Keratinocyte (primary cell): ENCODE measurements around the gene GIMAP8. TPM values are rescaled to one million over a fixed set of nuclear protein-coding genes. Genes with fewer than 3 reads are reported as not detected.

ENCODE experiments used
- DNase-seq: peaks from one replicate; pipeline ENCODE4 v3.0.0-alpha.2; 2011; ENCODE audit warnings: low read depth, missing footprints, low spot score
- FAIRE-seq: peaks from 2 replicates; lab custom pipeline; 2011; peaks lifted over from hg19 to GRCh38; lab: Jason Lieb, UNC
- H2AFZ ChIP-seq: 2 replicates; pipeline ENCODE4 v1.6.0; 2012; ENCODE audit warnings: low read length, control low read depth, inconsistent platforms; ENCODE audit not compliant: control insufficient read depth
- H3K27ac ChIP-seq: 2 replicates; pipeline ENCODE4 v1.5.1; 2011; ENCODE audit warnings: low read length; ENCODE audit not compliant: control insufficient read depth, insufficient read depth
- H3K27me3 ChIP-seq: 3 replicates; pipeline ENCODE4 v1.6.0; 2011; ENCODE audit warnings: low read length; ENCODE audit not compliant: control insufficient read depth, insufficient read depth; ENCODE audit errors: extremely low read depth
- H3K36me3 ChIP-seq, 2 experiments: 2 replicates in 1 of 2; 3 replicates in 1 of 2; pipeline ENCODE4 v1.5.1; 2011; ENCODE audit warnings: low read length in 2 of 2, mild to moderate bottlenecking in 1 of 2; ENCODE audit not compliant: control insufficient read depth in 2 of 2, insufficient read depth in 2 of 2; ENCODE audit errors: extremely low read depth in 1 of 2
- H3K4me1 ChIP-seq: 3 replicates; pipeline ENCODE4 v1.5.1; 2011; ENCODE audit warnings: low read length; ENCODE audit not compliant: control insufficient read depth, insufficient read depth; ENCODE audit errors: extremely low read depth
- H3K4me2 ChIP-seq: 3 replicates; pipeline ENCODE4 v1.6.0; 2011; ENCODE audit warnings: low read depth, low read length; ENCODE audit not compliant: control insufficient read depth, insufficient read depth; ENCODE audit errors: extremely low read depth
- H3K4me3 ChIP-seq, 3 experiments: fragments of 200-600 bp in 1 of 3; sonication (generic) in 1 of 3; 2 replicates in 2 of 3; 3 replicates in 1 of 3; pipeline ENCODE4 v1.5.1; 2011 to 2016; ENCODE audit warnings: low read length in 3 of 3, mild to moderate bottlenecking in 3 of 3, control low read depth in 2 of 3, inconsistent platforms in 1 of 3, low read depth in 1 of 3, mixed read lengths in 1 of 3, mixed run types in 1 of 3, moderate library complexity in 1 of 3; ENCODE audit not compliant: control insufficient read depth in 2 of 3, insufficient read depth in 2 of 3; ENCODE audit errors: extremely low read depth in 1 of 3
- H3K79me2 ChIP-seq: 2 replicates; pipeline ENCODE4 v1.6.0; 2012; ENCODE audit warnings: low read length; ENCODE audit not compliant: control insufficient read depth, insufficient read depth
- H3K9ac ChIP-seq: 3 replicates; pipeline ENCODE4 v1.6.0; 2011; ENCODE audit warnings: low read length; ENCODE audit not compliant: control insufficient read depth, insufficient read depth; ENCODE audit errors: extremely low read depth
- H3K9me1 ChIP-seq: 3 replicates; pipeline ENCODE4 v1.6.0; 2011; ENCODE audit warnings: low read length; ENCODE audit not compliant: control insufficient read depth, insufficient read depth; ENCODE audit errors: extremely low read depth
- H3K9me3 ChIP-seq: 2 replicates; pipeline ENCODE4 v1.5.1; 2012; ENCODE audit warnings: low read depth, low read length; ENCODE audit not compliant: control insufficient read depth
- H4K20me1 ChIP-seq: 3 replicates; pipeline ENCODE4 v1.6.0; 2011; ENCODE audit warnings: low read length; ENCODE audit not compliant: control insufficient read depth, insufficient read depth; ENCODE audit errors: extremely low read depth
- CTCF ChIP-seq, 3 experiments: IDR thresholded peaks in 1 of 3; conservative IDR thresholded peaks in 1 of 3; optimal IDR thresholded peaks in 1 of 3; 2 replicates in 2 of 3; 3 replicates in 1 of 3; pipeline versions ENCODE3 to v1.5.1; 2011; ENCODE audit warnings: low read length in 3 of 3, mild to moderate bottlenecking in 3 of 3, moderate library complexity in 2 of 3, control low read depth in 1 of 3, inconsistent platforms in 1 of 3; ENCODE audit not compliant: insufficient read depth in 2 of 3; ENCODE audit errors: extremely low read depth in 1 of 3
- EZH2 ChIP-seq: IDR thresholded peaks from one replicate; pipeline ENCODE4 v1.6.1; 2012; ENCODE audit warnings: inconsistent platforms, mild to moderate bottlenecking, low read length, moderate library complexity
- dilution Hi-C: fragments of 300-500 bp; cut with MboI; formaldehyde crosslinking; loops from one replicate; pipeline ENCODE4 v1.7.0; 2020; ENCODE audit warnings: low sequenced_read_pairs; ENCODE audit not compliant: extremely low pct_ligation_motif_present
- polyA plus RNA-seq, 5 experiments: library from polyadenylated mRNA; depleted of rRNA in 3 of 5; stranded (reverse) in 3 of 5; stranded (forward) in 1 of 5; unstranded in 1 of 5; fragments of >200 nt; gene quantifications; 1 replicate in 1 of 5; 2 replicates in 3 of 5; 3 replicates in 1 of 5; pipeline versions ENCODE4 v1.2.1 to v1.2.3, GENCODE V29; 2011 to 2012; ENCODE audit warnings: missing spikeins in 2 of 5, low read depth in 1 of 5, low replicate concordance in 1 of 5

The GIMAP8 gene
- polyA plus RNA-seq, 1 donor (not counting 4 experiments of a cell fraction or from before 2014, with no cell fraction given), result 0.26 TPM

DNA sequence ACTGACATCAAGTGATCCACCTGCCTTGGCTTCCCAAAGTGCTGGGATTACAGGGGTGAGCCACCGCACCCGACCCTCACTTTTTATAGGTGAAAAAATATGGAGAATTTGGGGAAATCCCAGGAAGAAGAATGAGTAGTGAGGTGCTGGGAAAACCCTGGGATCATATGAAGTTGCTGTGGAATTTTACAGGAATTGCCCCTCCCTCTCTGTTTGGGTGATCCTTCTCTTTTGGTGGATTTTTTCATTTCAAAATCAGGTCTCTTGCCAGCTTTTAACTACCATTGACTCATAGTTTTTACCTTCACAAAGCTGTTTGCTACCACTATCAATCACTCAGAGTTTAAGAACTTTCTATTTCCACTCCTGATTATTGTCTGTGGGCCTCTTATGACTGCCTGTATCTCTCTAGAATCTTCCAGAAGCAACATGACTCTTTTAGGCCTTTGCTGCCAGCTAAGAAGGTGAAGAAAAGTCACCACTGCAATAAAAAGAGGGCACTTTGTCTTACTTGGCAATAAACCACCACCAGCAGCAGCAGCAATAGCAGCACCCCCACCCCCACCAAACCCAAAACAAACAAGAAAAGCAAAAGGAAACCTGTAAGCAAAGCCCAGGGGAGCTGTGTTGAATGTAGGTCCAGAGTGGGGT is 4.0 kb upstream of the GIMAP8 start:
- no peaks in the 10 kb centered on the region for H3K79me2 ChIP-seq
- dilution Hi-C loops, result no loop called here
- H3K9me3 ChIP-seq, result peaks cover 5% of the 10 kb centered on the region
- FAIRE-seq (no peak), DNase-seq (no peak)
- no peaks in the 10 kb centered on the region for H3K4me1 ChIP-seq
- no peak overlapping the region for H3K27ac ChIP-seq
- no peaks in the 10 kb centered on the region for H4K20me1 ChIP-seq
- H3K4me3 ChIP-seq, result no peak overlapping the region
- H3K9me1 ChIP-seq, result no peaks in the 10 kb centered on the region
- no peak for TF ChIP-seq EZH2
- no peak for TF ChIP-seq CTCF (optimal IDR thresholded peaks at IDR 0.05 in 1 of 3, IDR thresholded peaks at IDR 0.05 in 1 of 3, conservative IDR thresholded peaks at IDR 0.05 in 1 of 3; ENCODE audit: extremely low read depth in 1 of 3, insufficient read depth in 2 of 3, low read length in 3 of 3)
- H3K4me2 ChIP-seq, result no peak overlapping the region
- H2AFZ ChIP-seq, result no peak overlapping the region
- no peaks in the 10 kb centered on the region for H3K36me3 ChIP-seq
- no peak overlapping the region for H3K9ac ChIP-seq
- no peaks in the 10 kb centered on the region for H3K27me3 ChIP-seq

- no peaks in the 10 kb centered on the region for H3K9me1 ChIP-seq
- H3K36me3 ChIP-seq, result no peaks in the 10 kb centered on the region
- FAIRE-seq (no peak), DNase-seq (no peak)
- H2AFZ ChIP-seq, result no peak overlapping the region
- H3K4me3 ChIP-seq, result no peak overlapping the region
- H3K9me3 ChIP-seq, result no peaks in the 10 kb centered on the region
- no peaks in the 10 kb centered on the region for H4K20me1 ChIP-seq
- H3K4me1 ChIP-seq, result no peaks in the 10 kb centered on the region
- dilution Hi-C loops, result no loop called here
- no peak overlapping the region for H3K4me2 ChIP-seq
- peaks cover 3% of the 10 kb centered on the region for H3K27me3 ChIP-seq
- TF ChIP-seq EZH2, result no peak
- no peak for TF ChIP-seq CTCF (optimal IDR thresholded peaks at IDR 0.05 in 1 of 3, IDR thresholded peaks at IDR 0.05 in 1 of 3, conservative IDR thresholded peaks at IDR 0.05 in 1 of 3; ENCODE audit: extremely low read depth in 1 of 3, insufficient read depth in 2 of 3, low read length in 3 of 3)
- no peak overlapping the region for H3K9ac ChIP-seq
- no peak overlapping the region for H3K27ac ChIP-seq
- H3K79me2 ChIP-seq, result no peaks in the 10 kb centered on the region
Observed at GRCh38 chr7:150447966-150448788, 2.3 kb upstream of the GIMAP8 start.
